Measurements from ENCODE around the gene ANKRD52.

The ANKRD52 gene

GRCh38 chr12:56188131-56188777 lies 69.9 kb downstream of the ANKRD52 start:
- Histone ChIP-seq H2AFZ (ENCODE audit: low read length) (no peak overlapping the region), H3K9me2 (replicated peaks; ENCODE audit: low read depth, low read length) (no peaks in the 10 kb centered on the region), H3K27me3 (ENCODE audit: insufficient read depth, low read length, poor library complexity, severe bottlenecking) (no peaks in the 10 kb centered on the region), H3K9me3 (ENCODE audit: insufficient read depth, low read depth, low read length) (no peaks in the 10 kb centered on the region), H3F3A (ENCODE audit: low read depth) (no peaks in the 10 kb centered on the region), H3K4me2 (ENCODE audit: low read depth, low read length, poor library complexity, severe bottlenecking) (peak overlapping the region; percentile 92), H3K79me2 (ENCODE audit: insufficient read depth, low read length) (peaks cover 59% of the 10 kb centered on the region), H4K20me1 (ENCODE audit: insufficient read depth, low read length, poor library complexity, severe bottlenecking) (peaks cover 30% of the 10 kb centered on the region), H3K4me1 (ENCODE audit: insufficient read depth, low read length, poor library complexity, severe bottlenecking) (peaks cover 25% of the 10 kb centered on the region), H3K9ac (ENCODE audit: low read depth, low read length, poor library complexity, severe bottlenecking) (peak overlapping the region; percentile 95), H3K36me3 (ENCODE audit: insufficient read depth, low read length) (peaks cover 25% of the 10 kb centered on the region), H3K4me3 (ENCODE audit: low read length, poor library complexity, severe bottlenecking) (peak overlapping the region; percentile 96)
- TF ChIP-seq EZH2phosphoT487 (IDR thresholded peaks at IDR 0.05; ENCODE audit: borderline replicate concordance), result no peak
- no peak for TF ChIP-seq CTCF (conservative IDR thresholded peaks at IDR 0.05; ENCODE audit: low read length)
